NCI-H748 (cell line): ENCODE measurements around the gene ZNF860.
A peak's percentile ranks its signal among the peaks of the same experiment; 100 is the strongest.

Source experiments
- DNase-seq: peaks from one replicate; lab custom pipeline; 2025; ENCODE audit not compliant: unreplicated experiment; lab: John Stamatoyannopoulos, UW

The ZNF860 gene

GRCh38 chr3:31981206-31982181 lies at the start of gene ZNF860, which contains the start of gene OSBPL10:
TSS of gene ZNF860 (plus strand) at chr3:31981750. CDS start at chr3:31989080, 7,330 bp downstream.
TSS of gene OSBPL10 (minus strand) at chr3:31981262. CDS start at chr3:31981179, 83 bp downstream.
- peak; percentile 89 for DNase-seq

GRCh38 chr3:31932990-31933389 lies 48.6 kb upstream of the ZNF860 start:
- DNase-seq, result no peak

DNA sequence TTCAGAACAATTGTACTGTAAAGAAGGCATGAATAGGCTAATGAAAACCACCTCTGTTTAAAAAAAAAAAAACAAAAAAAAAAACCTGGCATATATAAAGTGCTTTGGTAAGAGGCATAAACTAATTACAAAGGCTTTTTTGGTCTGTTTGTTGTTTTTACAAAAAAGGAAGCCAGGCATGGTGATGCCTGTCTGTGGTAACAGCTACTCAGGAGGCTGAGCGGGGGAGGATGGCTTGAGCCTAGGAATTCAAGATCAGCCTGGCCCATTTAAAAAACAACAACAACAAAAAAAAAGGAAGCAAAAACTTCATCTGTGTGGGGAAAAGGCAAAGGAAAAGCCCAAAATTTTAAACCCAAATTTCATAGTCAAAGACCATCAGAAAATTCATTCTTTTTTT lies 47.5 kb upstream of the ZNF860 start:
- no peak for DNase-seq

- no peak for DNase-seq
These were observed 46.7 kb upstream of the ZNF860 start for GRCh38 chr3:31934866-31935265.

GRCh38 chr3:31936420-31937060 lies 45.0 kb upstream of the ZNF860 start:
- no peak for DNase-seq

GRCh38 chr3:31937225-31937624 lies 44.3 kb upstream of the ZNF860 start:
- DNase-seq, result no peak

DNA sequence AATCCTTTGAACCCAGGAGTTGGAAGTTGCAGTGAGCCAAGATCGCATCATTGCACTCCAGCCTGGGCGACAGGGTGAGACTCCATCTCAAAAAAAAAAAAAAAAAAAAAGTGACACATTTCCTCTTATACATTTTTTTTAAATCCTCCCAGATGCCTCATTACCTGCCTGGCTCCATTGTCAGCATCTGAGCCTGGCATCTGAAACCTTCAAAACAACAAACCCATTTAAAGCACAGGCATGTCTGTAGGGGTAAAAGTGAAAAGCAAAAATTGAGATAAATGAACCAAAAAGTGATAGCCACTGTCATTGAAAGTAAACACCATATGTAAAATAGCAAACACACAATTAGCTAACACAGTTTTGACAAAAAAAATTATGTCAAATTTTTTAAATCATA lies 39.1 kb upstream of the ZNF860 start:
- DNase-seq, result no peak

DNA sequence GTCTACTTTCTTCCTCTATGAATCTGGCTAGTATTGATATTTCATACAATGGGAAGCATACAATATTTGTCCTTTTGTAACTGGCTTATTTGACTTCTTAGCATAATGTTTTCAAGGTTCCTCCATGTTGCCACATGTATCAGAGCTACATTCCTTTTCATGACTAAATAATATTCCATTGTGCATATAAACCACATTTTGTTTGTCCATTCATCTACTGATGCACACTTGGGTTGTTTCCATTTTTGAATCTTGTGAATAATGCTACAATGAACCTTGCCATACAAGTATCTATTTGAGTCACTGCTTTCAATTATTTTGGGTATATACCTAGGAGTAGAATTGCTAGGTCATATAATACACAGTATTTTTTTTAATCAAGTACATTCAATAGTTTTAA lies 38.5 kb upstream of the ZNF860 start:
- DNase-seq, result no peak

DNA sequence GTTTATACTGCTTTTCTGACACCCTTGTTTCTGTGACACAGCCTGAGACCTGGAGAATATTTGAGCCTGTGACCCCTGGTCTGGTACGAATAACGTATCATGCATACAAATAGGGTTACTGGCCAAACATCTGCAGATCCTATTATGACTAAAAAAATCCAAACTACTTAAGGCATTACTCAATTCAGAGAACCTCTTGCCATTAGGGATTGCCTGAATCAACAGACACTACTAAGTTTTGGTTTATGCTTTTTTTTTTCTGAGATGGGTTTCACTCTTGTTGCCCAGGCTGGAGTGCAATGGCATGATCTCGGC lies 35.9 kb upstream of the ZNF860 start:
- no peak for DNase-seq

- DNase-seq, result peak; percentile 2
These were observed 35.0 kb upstream of the ZNF860 start for GRCh38 chr3:31946484-31947081.

DNA sequence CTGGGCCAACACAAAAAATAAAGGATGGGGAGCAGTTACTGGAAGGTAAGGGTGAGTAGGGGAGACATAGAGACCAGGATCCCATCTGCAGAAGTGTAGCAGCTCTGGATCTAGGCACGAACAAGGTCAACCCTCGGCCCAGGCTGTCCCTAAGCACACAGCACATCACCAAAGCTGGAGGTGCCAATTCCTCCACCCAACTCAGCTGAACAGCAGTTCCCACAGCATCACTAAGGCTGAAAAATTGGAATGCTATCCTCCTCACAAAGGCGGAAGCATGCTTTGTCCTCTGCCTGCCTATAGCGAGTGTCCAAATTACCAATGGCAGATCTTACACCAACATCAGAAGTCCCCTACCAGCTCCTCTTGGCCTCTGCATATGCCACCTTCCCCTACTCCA lies 34.4 kb upstream of the ZNF860 start:
- no peak for DNase-seq

GRCh38 chr3:31947671-31948091 lies 33.9 kb upstream of the ZNF860 start:
- no peak for DNase-seq

GRCh38 chr3:31948280-31948679 lies 33.3 kb upstream of the ZNF860 start:
- DNase-seq, result no peak

GRCh38 chr3:31952205-31952604 lies 29.3 kb upstream of the ZNF860 start:
- DNase-seq, result no peak

DNA sequence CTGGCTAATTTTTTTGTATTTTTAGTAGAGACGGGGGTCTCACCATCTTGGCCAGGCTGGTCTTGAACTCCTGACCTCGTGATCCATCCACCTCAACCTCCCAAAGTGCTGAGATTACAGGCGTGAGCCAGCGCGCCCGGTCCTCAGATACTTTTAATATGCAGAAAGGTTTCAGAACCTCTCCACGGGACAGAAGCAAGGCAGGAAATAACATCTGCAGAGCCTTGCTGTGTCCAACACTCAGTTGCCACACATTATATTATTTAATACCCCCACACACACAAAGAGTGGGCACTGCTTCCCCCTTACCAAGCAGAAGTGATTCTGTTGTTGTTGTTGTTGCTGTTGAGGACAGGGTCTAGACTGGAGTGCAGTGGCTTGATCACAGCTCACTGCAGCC lies 28.5 kb upstream of the ZNF860 start:
- no peak for DNase-seq

DNA sequence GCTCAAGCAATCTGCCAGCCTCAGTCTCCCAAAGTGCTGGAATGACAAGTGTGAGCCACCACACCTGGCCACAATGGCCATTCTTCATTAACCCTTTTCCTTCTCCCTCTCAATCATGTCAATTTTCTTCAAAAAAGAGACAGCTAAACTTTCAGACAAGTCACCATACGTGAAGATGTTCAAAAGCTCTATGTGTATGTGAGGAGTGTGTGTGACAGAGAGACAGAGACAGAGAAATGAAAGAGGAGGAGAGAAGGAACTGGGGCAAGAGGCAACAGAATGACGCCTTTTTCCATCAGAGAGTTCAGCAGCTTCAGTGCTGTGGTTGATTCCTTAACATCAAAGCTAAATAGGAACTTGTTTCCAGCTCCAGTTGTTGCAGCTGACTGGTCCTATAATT lies 27.9 kb upstream of the ZNF860 start:
- DNase-seq, result no peak

DNA sequence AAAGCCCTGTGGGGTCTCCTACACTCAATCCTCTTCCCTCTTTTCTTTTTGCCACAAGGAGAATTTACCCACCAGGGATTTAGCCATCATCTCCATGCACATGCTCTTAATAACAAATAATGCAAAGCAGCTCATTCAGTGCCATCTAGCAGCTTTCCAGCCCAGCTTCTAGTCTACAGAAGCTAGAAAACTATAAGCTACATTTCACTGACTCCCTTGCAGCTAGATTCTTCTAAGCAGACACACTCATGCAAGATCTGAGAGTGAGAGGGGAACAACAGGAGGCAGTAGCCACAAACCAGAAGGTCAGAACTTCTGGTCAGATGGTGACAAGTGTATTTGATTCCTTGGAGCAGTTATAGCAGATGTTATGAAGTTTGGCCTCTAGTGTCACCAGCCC lies 26.0 kb upstream of the ZNF860 start:
- no peak for DNase-seq

GRCh38 chr3:31957106-31957505 lies 24.4 kb upstream of the ZNF860 start:
- no peak for DNase-seq

- peak; percentile 84 for DNase-seq
These were observed 22.8 kb upstream of the ZNF860 start for GRCh38 chr3:31958701-31959152.

DNA sequence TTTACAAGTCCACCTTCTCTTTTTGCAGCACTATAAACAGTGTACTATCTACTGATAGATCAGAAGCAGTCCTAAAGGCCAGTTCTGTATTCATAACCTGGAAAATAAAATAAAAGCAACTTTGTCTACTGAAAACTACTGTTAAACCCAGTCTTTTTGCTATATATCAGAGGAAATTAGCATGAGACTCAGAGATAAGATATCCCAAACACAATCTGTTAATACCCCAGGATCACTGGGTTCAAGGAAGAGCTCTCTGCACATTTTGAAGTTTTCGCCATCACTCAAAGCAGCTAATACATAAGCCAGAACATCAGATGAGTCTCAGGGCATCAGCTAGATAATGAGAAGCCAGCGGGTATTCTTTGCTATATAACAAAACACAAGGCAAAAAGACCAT lies 22.3 kb upstream of the ZNF860 start:
- no peak for DNase-seq

- no peak for DNase-seq
These were observed 21.4 kb upstream of the ZNF860 start for GRCh38 chr3:31959951-31960792.
